Measurements from ENCODE around the gene RPL27A. TPM values are rescaled to one million over a fixed set of nuclear protein-coding genes. Genes with fewer than 3 reads are reported as not detected.

The RPL27A gene
- total and polyA plus RNA-seq, 2 of the 8 experiments (the other 6 are each of a cell fraction or from before 2014, with no cell fraction given): 1,756 to 1,777 TPM

DNA sequence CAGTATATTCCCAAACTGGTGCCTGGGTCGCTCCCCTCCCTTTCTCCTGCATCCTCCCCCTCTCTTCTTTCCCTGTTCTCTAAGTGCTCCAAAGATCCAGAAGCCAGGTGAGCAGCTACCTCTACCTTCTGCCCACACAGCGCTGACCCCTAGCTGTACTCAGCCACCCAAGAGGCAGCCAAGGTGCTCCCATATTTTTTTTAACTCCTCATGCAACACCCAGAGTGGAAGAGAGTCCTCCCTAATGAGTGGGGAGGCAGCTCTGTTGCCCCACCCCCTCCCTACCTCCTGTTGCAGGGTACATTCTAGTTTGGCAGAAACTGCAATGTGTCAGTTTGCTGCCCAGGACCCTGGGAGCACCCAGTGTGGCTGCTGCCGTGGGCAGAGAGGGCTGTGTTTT is 40.2 kb downstream of the RPL27A start:
- Histone ChIP-seq H3K56ac (replicated peaks; ENCODE audit: insufficient read length, low read depth, low read length) (no peak overlapping the region), H3K18ac (ENCODE audit: extremely low read depth, low read length) (no peak overlapping the region), H3K27ac (ENCODE audit: low read depth, low read length) (no peak overlapping the region), H3K79me1 (ENCODE audit: low read depth, low read length) (no peaks in the 10 kb centered on the region), H4K91ac (replicated peaks; ENCODE audit: insufficient read length, low read length) (no peak overlapping the region), H4K20me1 (replicated peaks in 1 of 2; ENCODE audit: control insufficient read depth in 1 of 2, insufficient read depth in 2 of 2, low read length in 2 of 2) (no peaks in the 10 kb centered on the region), H2BK12ac (ENCODE audit: low read depth, low read length) (0 out of 2 replicates have a peak overlapping the region, but pooled peaks have one; percentile 60), H3K4me3 (ENCODE audit: extremely low read depth in 1 of 4, insufficient read depth in 2 of 4, low read depth in 3 of 4, low read length in 4 of 4) (no peak overlapping the region), H2BK15ac (ENCODE audit: low read length) (no peak overlapping the region), H2AK5ac (ENCODE audit: low read depth, low read length) (no peak overlapping the region), H2AFZ (ENCODE audit: low read length) (no peak overlapping the region), H2BK5ac (ENCODE audit: low read depth, low read length) (no peak overlapping the region), H3K14ac (ENCODE audit: insufficient read length) (no peak overlapping the region), H3K36me3 (ENCODE audit: control insufficient read depth in 2 of 4, insufficient read depth in 4 of 4, low read length in 3 of 4) (no peaks in the 10 kb centered on the region; a peak in 1 of 8 replicates), H3K9me3 (ENCODE audit: insufficient read depth in 2 of 2, low read depth in 1 of 2, low read length in 1 of 2) (no peaks in the 10 kb centered on the region), H3K23ac (ENCODE audit: insufficient read length) (no peak overlapping the region), H3K23me2 (ENCODE audit: low read depth, low read length) (no peaks in the 10 kb centered on the region), H3K79me2 (ENCODE audit: control insufficient read depth in 1 of 2, insufficient read depth in 2 of 2, low read length in 2 of 2) (no peaks in the 10 kb centered on the region), H2BK20ac (ENCODE audit: low read length) (no peak overlapping the region), H3K27me3 (replicated peaks in 1 of 4; ENCODE audit: control insufficient read depth in 3 of 4, extremely low read depth in 1 of 4, insufficient read depth in 3 of 4, low read length in 3 of 4) (no peaks in the 10 kb centered on the region), H2BK120ac (replicated peaks; ENCODE audit: low read depth, low read length) (no peak overlapping the region), H3K4me2 (ENCODE audit: insufficient read depth in 1 of 2, low read depth in 2 of 2, low read length in 2 of 2) (no peak overlapping the region), H3K9ac (replicated peaks in 1 of 4; ENCODE audit: extremely low read depth in 1 of 4, low read depth in 3 of 4, low read length in 3 of 4) (no peak overlapping the region), H3K4me1 (replicated peaks in 1 of 4; ENCODE audit: control insufficient read depth in 3 of 4, insufficient read depth in 4 of 4, low read length in 3 of 4) (peaks cover 0 to 17% (median 11%) of the 10 kb centered on the region in 4 experiments; a peak in 4 of 7 replicates), H3K4ac (replicated peaks; ENCODE audit: insufficient read length, low read depth, low read length) (no peak overlapping the region), H4K8ac (ENCODE audit: extremely low read depth, insufficient read depth, low read length) (no peak overlapping the region; the same call in 1 of the 2 replicates), H4K5ac (ENCODE audit: insufficient read length, low read depth, low read length) (no peak overlapping the region)
- TF ChIP-seq RFX5 (IDR thresholded peaks at IDR 0.05; ENCODE audit: borderline replicate concordance, low read depth, low read length): no peak
- no peak for TF ChIP-seq KDM1A (IDR thresholded peaks at IDR 0.05; ENCODE audit: borderline replicate concordance, low read length)
- TF ChIP-seq SIRT6 (IDR thresholded peaks at IDR 0.05; ENCODE audit: low read length): no peak
- no peak for TF ChIP-seq SP2 (IDR thresholded peaks at IDR 0.05; ENCODE audit: low read length)
- no peak for TF ChIP-seq ATF3 (IDR thresholded peaks at IDR 0.05; ENCODE audit: insufficient read depth, low read depth, low read length)
- no peak for TF ChIP-seq HDAC2 (IDR thresholded peaks at IDR 0.05; ENCODE audit: borderline replicate concordance in 1 of 2, low read depth in 2 of 2, low read length in 2 of 2)
- no peak for TF ChIP-seq MAX (IDR thresholded peaks at IDR 0.05)
- WGBS, 2 experiments (ENCODE audit: extremely low coverage in 1 of 2, insufficient coverage in 1 of 2, insufficient read length in 1 of 2, insufficient replicate concordance in 2 of 2, low coverage in 1 of 2, low lambda C conversion rate in 2 of 2, missing lambda C conversion rate in 1 of 2): 84% methylated on average over 3 of the region's 3 CpGs; no CpG with 5 or more reads in 1 of the 2 experiments
- ChIA-PET POLR2A (ENCODE audit: partially characterized antibody) (interaction anchor here (0.6 to 3.3 kb wide), 5 partner anchors 9 to 571 kb away, joined by 4 to 8 read pairs (median 5); no protein-coding TSS in a partner anchor), CTCF (ENCODE audit: partially characterized antibody) (interaction anchor here (0.6 to 2.6 kb wide), 4 partner anchors 9 to 40 kb away, joined by 3 to 9 read pairs (median 4); partner anchors contain the start of genes RPL27A and TRIM66)
- DNase-seq (ENCODE audit: low read depth in 1 of 2, low spot score in 2 of 2) (no peak), FAIRE-seq (no peak)

Data from H1 (cell line).